Gastroesophageal sphincter (tissue), 2 donors: ENCODE measurements around the gene ZNF521.

ENCODE experiments used
- POLR2A ChIP-seq, 2 donors: fragments of 450-650 bp; IDR thresholded peaks; one replicate each; pipeline ENCODE4 v1.6.1; 2017; ENCODE audit warnings: antibody characterized with exemption in 2 of 2, mild to moderate bottlenecking in 2 of 2, moderate library complexity in 1 of 2
- POLR2AphosphoS5 ChIP-seq: sonication (generic); formaldehyde crosslinking; IDR thresholded peaks from one replicate; pipeline ENCODE4 v1.6.1; 2017; ENCODE audit warnings: antibody characterized with exemption

GRCh38 chr18:25100418-25100817 lies 251.5 kb downstream of the ZNF521 start:
- TF ChIP-seq POLR2AphosphoS5 (no peak), POLR2A (IDR thresholded peaks at IDR 0.05) (no peak)
